ENCODE results near the gene MGP. TPM values are rescaled to one million over a fixed set of nuclear protein-coding genes. Genes with fewer than 3 reads are reported as not detected.

Gene MGP
- total and polyA plus RNA-seq, 8 donors, result 30.3 to 179 (median 79.0) TPM

- Histone ChIP-seq H3K4me1 (peaks cover 35 to 68% (median 60%) of the 10 kb centered on the region in 3 donors), H3K27me3 (no peaks in the 10 kb centered on the region), H3K27ac (peak overlapping the region in 2 of 4 donors; percentile 93 to 95), H3K9me3 (no peaks in the 10 kb centered on the region), H3K36me3 (no peaks in the 10 kb centered on the region), H3K4me3 (peak overlapping the region in 2 of 4 donors; percentile 5 to 34)
- intact Hi-C loops (cut with DNase I), result no loop called here
- no peak for DNase-seq
- no peak for FAIRE-seq
- WGBS, 2 donors, result 38 to 40% methylated on average over 4 of the region's 4 CpGs
- ATAC-seq, result no peak
- no peak for TF ChIP-seq CTCF (IDR thresholded peaks at IDR 0.05)
These were observed 45.7 kb upstream of the MGP start for GRCh38 chr12:14931359-14931758.

- Histone ChIP-seq H3K4me1 (peaks cover 24 to 58% (median 51%) of the 10 kb centered on the region in 3 donors), H3K27ac (peak overlapping the region in 2 of 4 donors; percentile 93 to 95), H3K4me3 (peak overlapping the region in 1 of 4 donors; percentile 1), H3K9me3 (no peaks in the 10 kb centered on the region), H3K36me3 (no peaks in the 10 kb centered on the region), H3K27me3 (no peaks in the 10 kb centered on the region)
- DNase-seq (no peak), FAIRE-seq (peak; percentile 20), ATAC-seq (peak in 2 of 4 donors; percentile 6 to 17)
- intact Hi-C loops (cut with DNase I), result no loop called here
- TF ChIP-seq CTCF (IDR thresholded peaks at IDR 0.05), result no peak
These were observed 44.6 kb upstream of the MGP start for GRCh38 chr12:14930299-14930698.

- TF ChIP-seq CTCF (IDR thresholded peaks at IDR 0.05), result no peak
- DNase-seq (peak in 3 of 6 donors; percentile 53 to 70 (median 64)), FAIRE-seq (no peak), ATAC-seq (peak; percentile 81 to 91 (median 86))
- H3K27me3 ChIP-seq, result no peaks in the 10 kb centered on the region
- H3K27ac ChIP-seq, result peak overlapping the region in 3 of 4 donors; percentile 8 to 95 (median 93)
- intact Hi-C loops (cut with DNase I), result loop anchor here in 1 of 3 donors (10.0 kb wide), 1 partner anchor 84 kb away; the partner anchor contains the start of gene ART4
- peaks cover 17 to 56% (median 42%) of the 10 kb centered on the region in 3 donors for H3K4me1 ChIP-seq
- 6 to 10% methylated on average over 4 of the region's 4 CpGs for WGBS, 2 donors
- no peaks in the 10 kb centered on the region for H3K9me3 ChIP-seq
- peak overlapping the region in 1 of 4 donors; percentile 16 for H3K4me3 ChIP-seq
- no peaks in the 10 kb centered on the region for H3K36me3 ChIP-seq
These were observed 43.3 kb upstream of the MGP start for GRCh38 chr12:14928931-14929330.

- peaks cover 14 to 40% (median 32%) of the 10 kb centered on the region in 3 donors for H3K4me1 ChIP-seq
- intact Hi-C loops (cut with DNase I), result loop anchor here in 1 of 3 donors (10.0 kb wide), 1 partner anchor 82 kb away; the partner anchor contains the start of gene ART4
- 89 to 91% methylated on average over 3 of the region's 3 CpGs for WGBS, 2 donors
- no peak overlapping the region for H3K4me3 ChIP-seq
- no peaks in the 10 kb centered on the region for H3K36me3 ChIP-seq
- no peak for ATAC-seq
- no peak for TF ChIP-seq CTCF (IDR thresholded peaks at IDR 0.05)
- no peak overlapping the region for H3K27ac ChIP-seq
- no peaks in the 10 kb centered on the region for H3K9me3 ChIP-seq
- no peak for DNase-seq
- FAIRE-seq, result no peak
- no peaks in the 10 kb centered on the region for H3K27me3 ChIP-seq
These were observed 41.6 kb upstream of the MGP start for GRCh38 chr12:14927267-14927666.

- WGBS, 2 donors, result 60% methylated on average over 3 of the region's 3 CpGs
- no peak overlapping the region for H3K27ac ChIP-seq
- H3K4me1 ChIP-seq, result peaks cover 6 to 13% (median 12%) of the 10 kb centered on the region in 3 donors
- no peak overlapping the region for H3K4me3 ChIP-seq
- ATAC-seq (no peak), DNase-seq (no peak), FAIRE-seq (no peak)
- peaks cover 0 to 14% (median 0%) of the 10 kb centered on the region in 3 donors for H3K36me3 ChIP-seq
- intact Hi-C loops (cut with DNase I), result loop anchor here in 1 of 3 donors (10.0 kb wide), 1 partner anchor 80 kb away; the partner anchor contains the start of gene ART4
- H3K9me3 ChIP-seq, result no peaks in the 10 kb centered on the region
- no peaks in the 10 kb centered on the region for H3K27me3 ChIP-seq
- no peak for TF ChIP-seq CTCF (IDR thresholded peaks at IDR 0.05)
These were observed 38.9 kb upstream of the MGP start for GRCh38 chr12:14924541-14924940.

Measured in pancreas (tissue), 10 donors.